Stimulated activated CD8-positive, alpha-beta memory T cell treated with anti-CD3 and anti-CD28 coated beads, Interleukin-7, amount 100 ng/mL, for 1 hour (primary cell): ENCODE results near the gene TAOK1.

ENCODE experiments used
- DNase-seq, 2 donors: peaks; one replicate each; pipeline ENCODE4 v3.0.0-alpha.2; 2020; ENCODE audit warnings: low read depth in 2 of 2

The TAOK1 gene

GRCh38 chr17:29571883-29572681, 181.9 kb downstream of the TAOK1 start:
- DNase-seq, result no peak

GRCh38 chr17:29572691-29573557, 182.8 kb downstream of the TAOK1 start:
- DNase-seq, result peak in 1 of 2 donors; percentile 21

GRCh38 chr17:29573558-29573869, 183.4 kb downstream of the TAOK1 start:
- DNase-seq, result no peak

- no peak for DNase-seq
Measured at GRCh38 chr17:29573871-29574731, 183.9 kb downstream of the TAOK1 start.

- DNase-seq, result no peak
Measured at GRCh38 chr17:29574732-29575510, 184.8 kb downstream of the TAOK1 start.

GRCh38 chr17:29575511-29576213, 185.5 kb downstream of the TAOK1 start:
- DNase-seq, result no peak

GRCh38 chr17:29576214-29577000, 186.2 kb downstream of the TAOK1 start:
- DNase-seq, result no peak

- DNase-seq, result no peak
Measured at GRCh38 chr17:29577001-29577370, 186.8 kb downstream of the TAOK1 start.

GRCh38 chr17:29577385-29578211, 187.4 kb downstream of the TAOK1 start:
- DNase-seq, result no peak

- DNase-seq, result no peak
Measured at GRCh38 chr17:29578626-29579485, 188.7 kb downstream of the TAOK1 start.

- peak; percentile 71 to 85 for DNase-seq
Measured at GRCh38 chr17:29579866-29580771, 190.0 kb downstream of the TAOK1 start.

- DNase-seq, result no peak
Measured at GRCh38 chr17:29581583-29582253, 191.6 kb downstream of the TAOK1 start.

- no peak for DNase-seq
Measured at GRCh38 chr17:29582254-29582765, 192.1 kb downstream of the TAOK1 start.

- DNase-seq, result no peak
Measured at GRCh38 chr17:29582772-29583171, 192.6 kb downstream of the TAOK1 start.

GRCh38 chr17:29583324-29584248, 193.4 kb downstream of the TAOK1 start:
- no peak for DNase-seq
